Mesothelial cell of epicardium (in vitro differentiated cells): ENCODE results near the gene RNF150. TPM values are rescaled to one million over a fixed set of nuclear protein-coding genes. Genes with fewer than 3 reads are reported as not detected.
"Not testable (repeated sequence)": the region's sequence is repeated elsewhere in the genome, so short reads cannot be mapped to it uniquely, and the experiment has no call there.

ENCODE experiments used
- DNase-seq, 2 experiments: peaks; one replicate each; pipeline ENCODE4 v3.0.0; 2021; ENCODE audit warnings: low spot score in 2 of 2; ENCODE audit not compliant: unreplicated experiment in 2 of 2
- H3K27ac Mint-ChIP-seq: 2 replicates; pipeline ENCODE4 v1.8.0; 2021; ENCODE audit warnings: mixed read lengths
- H3K27me3 Mint-ChIP-seq: 2 replicates; pipeline ENCODE4 v1.8.0; 2021; ENCODE audit warnings: low read depth, mixed read lengths
- H3K36me3 Mint-ChIP-seq: 2 replicates; pipeline ENCODE4 v1.8.0; 2021; ENCODE audit warnings: mixed read lengths
- H3K4me1 Mint-ChIP-seq: 2 replicates; pipeline ENCODE4 v1.8.0; 2021; ENCODE audit warnings: mixed read lengths
- H3K4me3 Mint-ChIP-seq: 2 replicates; pipeline ENCODE4 v1.8.0; 2021; ENCODE audit warnings: mild to moderate bottlenecking, moderate library complexity, mixed read lengths
- H3K9me3 Mint-ChIP-seq: 2 replicates; pipeline ENCODE4 v1.8.0; 2021; ENCODE audit warnings: mixed read lengths
- CTCF ChIP-seq: fragments of 200-600 bp; sonication (generic); IDR thresholded peaks from one replicate; pipeline ENCODE4 v1.5.0; 2021; ENCODE audit warnings: antibody characterized with exemption; ENCODE audit not compliant: unreplicated experiment
- total RNA-seq: library from RNA; stranded (reverse); gene quantifications from 3 replicates; pipeline ENCODE4 v1.2.1, GENCODE V29; 2021

The RNF150 gene
- total RNA-seq, 1 donor from 2014 or later: 40.1 TPM

DNA sequence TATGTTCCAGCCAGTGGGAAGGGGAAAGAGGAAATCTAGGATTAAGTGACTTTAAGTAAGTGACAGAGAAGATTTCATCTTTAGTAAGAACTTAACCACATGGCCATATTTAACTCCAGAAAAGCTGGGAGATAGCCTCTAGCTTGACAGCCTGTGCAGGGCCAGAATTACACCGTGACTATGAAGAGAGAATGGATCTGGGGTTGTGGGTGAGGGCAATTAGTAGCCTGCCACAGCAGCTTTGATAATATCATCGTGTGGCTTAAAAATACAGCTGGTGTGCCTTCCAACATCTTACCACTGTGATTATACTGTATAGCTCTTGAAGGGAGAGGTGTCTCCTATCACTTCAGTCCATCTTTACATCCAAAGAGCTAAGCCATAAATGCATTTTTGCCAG is 319.5 kb downstream of the RNF150 start:
- H3K27me3 Mint-ChIP-seq: peaks cover 4% of the 10 kb centered on the region
- H3K9me3 Mint-ChIP-seq: no peaks in the 10 kb centered on the region
- DNase-seq: no peak
- H3K36me3 Mint-ChIP-seq: no peaks in the 10 kb centered on the region
- no peak for TF ChIP-seq CTCF
- no peak overlapping the region for H3K27ac Mint-ChIP-seq
- H3K4me3 Mint-ChIP-seq: no peak overlapping the region
- H3K4me1 Mint-ChIP-seq: peaks cover 5% of the 10 kb centered on the region

DNA sequence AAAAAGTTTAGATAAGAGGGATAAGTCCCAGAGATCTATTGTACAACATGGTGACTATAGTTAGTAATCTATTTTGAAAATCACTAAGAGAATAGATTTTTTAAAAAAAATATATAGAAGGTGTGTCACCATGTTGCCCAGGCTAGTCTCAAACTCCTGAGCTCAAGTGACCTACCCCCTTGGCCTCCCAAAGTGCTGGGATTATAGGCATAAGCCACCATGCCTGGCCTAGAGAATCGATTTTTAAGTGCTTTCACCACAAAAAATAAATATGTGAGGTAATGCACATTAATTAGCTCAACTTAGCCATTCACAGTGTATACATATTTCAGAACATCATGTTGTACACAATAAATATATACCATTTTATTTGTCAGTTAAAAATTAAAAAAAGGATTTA is 320.4 kb downstream of the RNF150 start:
- Mint-ChIP-seq H3K4me1 (peaks cover 6% of the 10 kb centered on the region), H3K36me3 (no peaks in the 10 kb centered on the region), H3K9me3 (no peaks in the 10 kb centered on the region), H3K4me3 (no peak overlapping the region), H3K27ac (no peak overlapping the region), H3K27me3 (peaks cover 4% of the 10 kb centered on the region)
- DNase-seq: no peak
- TF ChIP-seq CTCF: no peak

DNA sequence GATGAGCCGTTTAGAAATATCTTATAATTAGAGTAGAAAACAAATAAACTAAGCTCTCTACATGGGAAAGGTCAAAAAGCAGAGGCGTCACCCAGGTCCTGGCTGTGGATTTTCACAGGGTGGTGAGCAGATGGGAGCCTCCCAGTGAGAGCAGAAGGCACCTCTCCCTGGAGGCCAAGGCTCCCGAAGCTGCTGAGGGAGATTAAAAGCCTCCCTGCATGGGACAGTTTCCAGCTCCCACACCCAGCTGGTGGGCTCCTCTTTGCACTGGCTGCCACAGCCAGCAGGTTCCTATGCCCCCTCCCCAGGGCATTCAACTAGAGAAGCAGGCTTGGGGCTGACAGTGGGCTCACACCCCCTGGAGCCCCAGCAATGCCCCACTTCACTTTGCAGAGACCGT is 321.8 kb downstream of the RNF150 start:
- no peak overlapping the region for H3K4me3 Mint-ChIP-seq
- H3K27me3 Mint-ChIP-seq: peaks cover 4% of the 10 kb centered on the region
- no peak overlapping the region for H3K27ac Mint-ChIP-seq
- H3K9me3 Mint-ChIP-seq: no peaks in the 10 kb centered on the region
- no peak for DNase-seq
- TF ChIP-seq CTCF: no peak
- peaks cover 10% of the 10 kb centered on the region for H3K4me1 Mint-ChIP-seq
- no peaks in the 10 kb centered on the region for H3K36me3 Mint-ChIP-seq

DNA sequence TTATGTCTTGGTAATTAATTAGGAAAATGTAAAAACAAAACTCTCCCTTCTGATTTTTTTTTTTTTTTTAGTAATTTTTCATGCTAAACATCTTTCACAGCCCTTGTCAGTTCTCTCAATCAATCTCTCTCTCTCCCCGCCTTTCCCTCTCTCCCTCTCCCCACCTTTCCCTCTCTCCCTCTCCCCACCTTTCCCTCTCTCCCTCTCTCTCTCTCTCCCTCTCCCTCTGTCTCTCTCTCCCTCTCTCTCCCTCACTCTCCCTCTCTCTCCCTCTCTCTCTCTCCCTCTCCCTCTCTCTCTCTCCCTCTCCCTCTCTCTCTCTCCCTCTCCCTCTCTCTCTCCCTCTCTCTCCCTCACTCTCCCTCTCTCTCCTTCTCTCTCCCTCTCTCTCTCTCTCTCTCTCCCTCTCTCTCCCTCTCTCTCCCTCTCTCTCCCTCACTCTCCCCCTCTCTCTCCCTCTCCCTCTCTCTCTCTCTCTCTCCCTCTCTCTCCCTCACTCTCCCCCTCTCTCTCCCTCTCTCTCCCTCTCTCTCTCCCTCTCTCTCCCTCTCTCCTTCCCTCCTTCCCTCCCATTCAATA is 322.6 kb downstream of the RNF150 start:
- DNase-seq, H3K9me3 Mint-ChIP-seq, H3K36me3 Mint-ChIP-seq, H3K4me3 Mint-ChIP-seq, H3K27ac Mint-ChIP-seq, H3K27me3 Mint-ChIP-seq, H3K4me1 Mint-ChIP-seq: not testable (repeated sequence)

Other genes with a start within 250 kb of the RNF150 start
- 35.5 to 43.8 TPM (median 39.1 TPM) in 3 replicates for gene ZNF330, start 87.4 kb upstream of the RNF150 start, total RNA-seq